ENCODE data around the gene OR1L6. TPM values are rescaled to one million over a fixed set of nuclear protein-coding genes. Genes with fewer than 3 reads are reported as not detected.

OR1L6 gene
- total RNA-seq, 1 experiment from 2014 or later = not detected

Other genes starting within 250 kb of the OR1L6 start
- gene OR1J2, start 231.5 kb upstream of the OR1L6 start, total RNA-seq (2021) = not detected in 2 replicates
- not detected in 2 replicates for gene OR1J4, start 223.2 kb upstream of the OR1L6 start, total RNA-seq (2021)
- not detected in 2 replicates for gene OR1N1, start 215.0 kb upstream of the OR1L6 start, total RNA-seq (2021)
- gene OR1N2, start 189.2 kb upstream of the OR1L6 start, total RNA-seq (2021) = not detected in 2 replicates
- not detected in 2 replicates for gene OR1L8, start 158.9 kb upstream of the OR1L6 start, total RNA-seq (2021)
- not detected in 2 replicates for gene OR1Q1, start 127.6 kb upstream of the OR1L6 start, total RNA-seq (2021)
- gene OR1B1, start 84.7 kb upstream of the OR1L6 start, total RNA-seq (2021) = not detected in 2 replicates
- gene OR1L1, start 80.6 kb upstream of the OR1L6 start, total RNA-seq (2021) = not detected in 2 replicates
- not detected in 2 replicates for gene OR1L3, start 67.2 kb upstream of the OR1L6 start, total RNA-seq (2021)
- gene OR1L4, start 18.3 kb upstream of the OR1L6 start, total RNA-seq (2021) = not detected in 2 replicates
- not detected in 2 replicates for gene OR5C1, start 46.6 kb downstream of the OR1L6 start, total RNA-seq (2021)
- not detected in 2 replicates for gene OR1K1, start 57.8 kb downstream of the OR1L6 start, total RNA-seq (2021)
- gene PDCL, start 86.3 kb downstream of the OR1L6 start, total RNA-seq (2021) = 32.8 and 35.5 TPM in 2 replicates
- 70.2 and 71.1 TPM in 2 replicates for gene RC3H2, start 163.1 kb downstream of the OR1L6 start, total RNA-seq (2021)
- 10.4 and 10.5 TPM in 2 replicates for gene ZBTB6, start 171.0 kb downstream of the OR1L6 start, total RNA-seq (2021)
- 10.1 and 10.9 TPM in 2 replicates for gene ZBTB26, start 189.2 kb downstream of the OR1L6 start, total RNA-seq (2021)
- gene RABGAP1, start 198.7 kb downstream of the OR1L6 start, total RNA-seq (2021) = 64.0 and 65.8 TPM in 2 replicates